Ascending aorta (tissue), 2 donors: ENCODE measurements around the gene ACBD7. TPM values are rescaled to one million over a fixed set of nuclear protein-coding genes. Genes with fewer than 3 reads are reported as not detected.

Experiments
- DNase-seq, 2 donors: peaks; one replicate each; pipeline ENCODE4 v3.0.0-alpha.2; 2019; ENCODE audit warnings: low spot score in 2 of 2
- H3K27ac ChIP-seq, 2 donors: fragments of 200-600 bp; sonication (generic); one replicate each; pipeline ENCODE4 v1.5.1; 2016 to 2017; ENCODE audit warnings: mild to moderate bottlenecking in 1 of 2
- H3K27me3 ChIP-seq: fragments of 200-600 bp; sonication (generic); one replicate; pipeline ENCODE4 v1.5.1; 2017
- H3K36me3 ChIP-seq, 2 donors: fragments of 200-600 bp; sonication (generic); one replicate each; pipeline ENCODE4 v1.5.1; 2016
- H3K4me1 ChIP-seq, 2 donors: fragments of 200-600 bp; sonication (generic); one replicate each; pipeline ENCODE4 v1.5.1; 2016 to 2017; ENCODE audit warnings: mild to moderate bottlenecking in 1 of 2
- H3K4me3 ChIP-seq, 2 donors: fragments of 200-600 bp; sonication (generic); one replicate each; pipeline ENCODE4 v1.5.1; 2016 to 2017; ENCODE audit warnings: mild to moderate bottlenecking in 1 of 2
- H3K9me3 ChIP-seq, 2 donors: fragments of 200-600 bp; sonication (generic); one replicate each; pipeline ENCODE4 v1.5.1; 2016
- CTCF ChIP-seq, 3 experiments: fragments of 200-600 bp in 2 of 3; fragments of 450-650 bp in 1 of 3; sonication (generic) in 2 of 3; IDR thresholded peaks; one replicate each; pipeline ENCODE4 v1.5.1; 2016 to 2019; ENCODE audit warnings: antibody characterized with exemption in 3 of 3, mild to moderate bottlenecking in 1 of 3, moderate library complexity in 1 of 3
- intact Hi-C: fragments of 100-400 bp; cut with DNase I; formaldehyde crosslinking; loops from one replicate; pipeline ENCODE4 v1.15.1; 2023
- total RNA-seq: library from RNA; depleted of rRNA; stranded (reverse); fragments of >200 nt; gene quantifications from one replicate; pipeline ENCODE4 v1.1.0, GENCODE V29; 2016

The ACBD7 gene
- total RNA-seq, 1 donor from 2014 or later: not detected

- Histone ChIP-seq H3K4me3 (no peak overlapping the region), H3K27me3 (no peaks in the 10 kb centered on the region), H3K27ac (no peak overlapping the region), H3K36me3 (no peaks in the 10 kb centered on the region), H3K4me1 (no peaks in the 10 kb centered on the region), H3K9me3 (no peaks in the 10 kb centered on the region)
- DNase-seq: no peak
- no peak for TF ChIP-seq CTCF (IDR thresholded peaks at IDR 0.05)
- intact Hi-C loops: no loop called here
Observed at GRCh38 chr10:15059914-15060313, 28.7 kb downstream of the ACBD7 start.

DNA sequence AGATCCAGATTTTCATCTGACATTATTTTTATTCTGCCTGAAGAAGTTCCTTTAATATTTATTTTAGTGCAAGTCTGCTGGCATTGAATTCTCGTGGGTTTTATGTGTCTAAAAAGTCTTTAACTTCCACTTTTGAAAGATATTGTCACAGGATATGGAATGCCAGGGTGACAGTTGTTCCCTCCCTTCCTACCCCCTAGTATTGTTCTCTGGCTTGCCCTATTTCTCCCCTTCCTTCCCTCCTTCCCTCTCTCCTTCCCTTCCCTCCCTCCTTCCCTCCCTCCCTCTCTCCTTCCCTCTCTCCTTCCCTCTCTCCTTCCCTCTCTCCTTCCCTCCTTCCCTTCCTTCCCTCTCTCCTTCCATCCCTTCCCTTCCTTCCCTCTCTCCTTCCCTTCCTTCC, 29.9 kb downstream of the ACBD7 start:
- Histone ChIP-seq H3K27ac (no peak overlapping the region), H3K36me3 (no peaks in the 10 kb centered on the region), H3K4me1 (no peaks in the 10 kb centered on the region), H3K9me3 (no peaks in the 10 kb centered on the region), H3K4me3 (no peak overlapping the region), H3K27me3 (no peaks in the 10 kb centered on the region)
- intact Hi-C loops: no loop called here
- TF ChIP-seq CTCF (IDR thresholded peaks at IDR 0.05): no peak
- DNase-seq: no peak

GRCh38 chr10:15053061-15053460, 35.5 kb downstream of the ACBD7 start:
- DNase-seq: no peak
- no peaks in the 10 kb centered on the region for H3K4me1 ChIP-seq
- H3K4me3 ChIP-seq: no peak overlapping the region
- H3K9me3 ChIP-seq: no peaks in the 10 kb centered on the region
- no peaks in the 10 kb centered on the region for H3K27me3 ChIP-seq
- H3K27ac ChIP-seq: no peak overlapping the region
- intact Hi-C loops: no loop called here
- no peaks in the 10 kb centered on the region for H3K36me3 ChIP-seq
- no peak for TF ChIP-seq CTCF (IDR thresholded peaks at IDR 0.05)

DNA sequence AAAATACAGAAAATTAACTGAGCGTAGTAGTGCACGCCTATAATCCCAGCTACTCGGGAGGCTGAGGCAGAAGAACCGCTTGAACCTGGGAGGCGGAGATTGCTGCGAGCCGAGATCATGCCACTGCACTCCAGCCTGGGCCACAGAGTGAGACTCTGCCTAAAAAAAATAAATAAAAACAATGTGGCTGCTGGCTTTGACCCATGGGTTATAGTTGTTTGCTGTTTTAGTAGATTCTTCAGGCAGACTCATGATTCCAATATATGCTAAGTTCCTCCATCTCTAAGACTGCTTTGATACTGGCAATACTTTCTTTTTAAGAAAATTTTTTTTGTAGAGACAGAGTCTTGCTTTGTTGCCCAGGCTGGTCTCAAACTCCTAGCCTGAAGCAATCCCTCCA, 36.5 kb downstream of the ACBD7 start:
- intact Hi-C loops: no loop called here
- Histone ChIP-seq H3K27ac (no peak overlapping the region), H3K27me3 (no peaks in the 10 kb centered on the region), H3K9me3 (no peaks in the 10 kb centered on the region), H3K4me3 (no peak overlapping the region), H3K36me3 (no peaks in the 10 kb centered on the region), H3K4me1 (no peaks in the 10 kb centered on the region)
- no peak for DNase-seq
- TF ChIP-seq CTCF (IDR thresholded peaks at IDR 0.05): no peak

DNA sequence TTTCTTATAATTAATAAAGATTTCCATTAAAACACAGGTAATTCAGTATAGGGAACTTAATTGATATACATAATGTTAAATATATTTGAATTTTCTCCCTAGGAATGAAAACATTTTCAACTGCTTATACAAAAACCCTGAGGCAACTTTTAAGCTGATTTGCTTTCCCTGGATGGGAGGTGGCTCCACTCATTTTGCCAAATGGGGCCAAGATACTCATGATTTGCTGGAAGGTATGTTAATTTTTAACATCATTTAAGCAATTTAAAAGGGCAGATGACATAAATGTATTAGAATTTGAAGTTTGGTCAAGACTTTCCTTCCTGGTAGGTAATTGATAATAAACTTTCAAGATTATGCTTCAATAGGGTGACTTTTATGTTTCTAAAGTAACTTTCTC, 39.0 kb downstream of the ACBD7 start:
- peaks cover 0 to 5% of the 10 kb centered on the region in 2 donors for H3K4me1 ChIP-seq
- H3K27me3 ChIP-seq: no peaks in the 10 kb centered on the region
- no peaks in the 10 kb centered on the region for H3K9me3 ChIP-seq
- intact Hi-C loops: no loop called here
- TF ChIP-seq CTCF (IDR thresholded peaks at IDR 0.05): no peak
- DNase-seq: no peak
- no peak overlapping the region for H3K4me3 ChIP-seq
- no peak overlapping the region for H3K27ac ChIP-seq
- H3K36me3 ChIP-seq: no peaks in the 10 kb centered on the region

DNA sequence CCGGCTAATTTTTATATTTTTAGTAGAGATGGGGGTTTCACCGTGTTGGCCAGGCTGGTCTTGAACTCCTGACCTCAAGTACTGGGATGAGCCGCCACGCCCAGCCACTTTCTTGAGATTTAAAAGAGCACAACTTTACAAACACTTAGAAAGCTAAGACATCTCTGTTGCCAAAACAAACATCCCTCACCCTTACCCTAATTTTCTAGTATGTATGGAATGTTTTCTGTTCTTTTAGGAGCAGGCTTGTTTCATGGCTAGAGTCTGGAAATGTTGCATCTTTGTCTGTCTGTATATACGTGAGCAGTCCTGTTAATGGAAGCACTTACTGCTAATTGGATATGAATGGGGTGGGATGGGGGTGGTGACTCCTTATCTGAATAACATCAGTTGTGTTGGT, 42.0 kb downstream of the ACBD7 start:
- DNase-seq: no peak
- Histone ChIP-seq H3K36me3 (no peaks in the 10 kb centered on the region), H3K9me3 (no peaks in the 10 kb centered on the region), H3K27ac (peak overlapping the region; percentile 50 to 61), H3K4me3 (peak overlapping the region in 1 of 2 donors; percentile 25), H3K27me3 (no peaks in the 10 kb centered on the region), H3K4me1 (peaks cover 0 to 5% of the 10 kb centered on the region in 2 donors)
- intact Hi-C loops: no loop called here
- TF ChIP-seq CTCF (IDR thresholded peaks at IDR 0.05): no peak
